ENCODE results near the gene DTX1. TPM values are rescaled to one million over a fixed set of nuclear protein-coding genes. Genes with fewer than 3 reads are reported as not detected.

The DTX1 gene
- total and polyA plus RNA-seq, 2 of the 13 experiments (the other 11 are each of a cell fraction or from before 2014, with no cell fraction given) = not detected

DNA sequence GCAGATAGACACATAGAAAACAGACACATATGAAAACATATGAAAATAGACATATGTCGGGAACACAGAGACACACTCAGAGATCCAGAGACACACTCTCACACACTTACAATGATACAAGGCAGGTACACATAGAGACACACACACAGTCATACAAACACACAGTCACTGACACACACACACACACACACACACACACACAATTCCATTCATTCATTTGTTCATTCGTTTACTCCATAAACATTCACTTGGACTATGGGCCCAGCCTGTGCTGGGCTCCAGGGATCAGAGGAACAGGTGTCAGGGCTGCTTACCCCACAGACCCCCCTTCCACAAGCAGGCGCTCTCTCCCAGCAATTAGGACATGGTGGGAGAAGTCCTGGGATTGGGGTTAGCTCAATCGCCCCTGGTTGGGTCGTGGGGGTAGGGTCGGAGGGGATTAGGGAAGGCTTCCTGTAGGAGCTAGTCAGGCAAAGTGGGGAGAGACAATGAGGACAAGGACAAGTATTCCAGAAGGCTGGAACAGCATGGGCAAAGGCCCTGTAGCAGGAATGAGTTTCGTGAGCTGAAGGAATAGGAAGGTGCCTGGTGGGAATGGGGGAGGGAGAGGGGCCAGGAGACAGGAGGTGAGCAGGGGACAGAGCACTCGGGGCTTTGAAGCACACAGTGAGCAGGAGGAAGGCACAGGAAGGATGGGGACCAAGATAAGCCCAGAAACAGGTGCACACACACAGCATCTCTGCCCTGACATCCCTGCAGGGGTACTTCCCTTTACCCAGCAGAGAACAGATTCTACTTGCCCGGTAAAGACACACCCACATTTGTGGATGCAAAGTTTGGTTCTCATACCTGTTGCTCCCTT, 72.5 kb downstream of the DTX1 start:
- H2AFZ ChIP-seq (ENCODE audit: low read length) = no peak overlapping the region
- no peaks in the 10 kb centered on the region for H3K79me2 ChIP-seq (ENCODE audit: insufficient read depth, low read length)
- no peaks in the 10 kb centered on the region for H3K9me3 ChIP-seq (ENCODE audit: low read length)
- no peaks in the 10 kb centered on the region for H3K36me3 ChIP-seq (replicated peaks in 1 of 2; ENCODE audit: control insufficient read depth in 1 of 2, insufficient read depth in 2 of 2, low read length in 2 of 2)
- peaks cover 2 to 7% of the 10 kb centered on the region in 2 experiments; a peak in 1 of 5 replicates for H3K27me3 ChIP-seq (ENCODE audit: control insufficient read depth in 1 of 2, insufficient read depth in 2 of 2, low read length in 2 of 2)
- no peak for DNase-seq (ENCODE audit: low spot score)
- no peak overlapping the region for H3K4me3 ChIP-seq (replicated peaks in 1 of 3; ENCODE audit: insufficient read depth in 1 of 3, low read depth in 2 of 3, low read length in 3 of 3)
- no peak for FAIRE-seq
- H3K4me2 ChIP-seq (ENCODE audit: low read depth, low read length) = no peak overlapping the region
- CTCF ChIA-PET (ENCODE audit: low intra/inter-chr PET ratio, low total read pairs) = no interaction called here
- intact Hi-C loops (cut with micrococcal nuclease; ENCODE audit: unreplicated experiment) (no loop called here), in situ Hi-C loops (cut with HindIII; ENCODE audit: extremely low pct_ligation_motif_present, low pct_unique_long_range_greater_than_20kb) (no loop called here)
- TF ChIP-seq, protein P1, sequence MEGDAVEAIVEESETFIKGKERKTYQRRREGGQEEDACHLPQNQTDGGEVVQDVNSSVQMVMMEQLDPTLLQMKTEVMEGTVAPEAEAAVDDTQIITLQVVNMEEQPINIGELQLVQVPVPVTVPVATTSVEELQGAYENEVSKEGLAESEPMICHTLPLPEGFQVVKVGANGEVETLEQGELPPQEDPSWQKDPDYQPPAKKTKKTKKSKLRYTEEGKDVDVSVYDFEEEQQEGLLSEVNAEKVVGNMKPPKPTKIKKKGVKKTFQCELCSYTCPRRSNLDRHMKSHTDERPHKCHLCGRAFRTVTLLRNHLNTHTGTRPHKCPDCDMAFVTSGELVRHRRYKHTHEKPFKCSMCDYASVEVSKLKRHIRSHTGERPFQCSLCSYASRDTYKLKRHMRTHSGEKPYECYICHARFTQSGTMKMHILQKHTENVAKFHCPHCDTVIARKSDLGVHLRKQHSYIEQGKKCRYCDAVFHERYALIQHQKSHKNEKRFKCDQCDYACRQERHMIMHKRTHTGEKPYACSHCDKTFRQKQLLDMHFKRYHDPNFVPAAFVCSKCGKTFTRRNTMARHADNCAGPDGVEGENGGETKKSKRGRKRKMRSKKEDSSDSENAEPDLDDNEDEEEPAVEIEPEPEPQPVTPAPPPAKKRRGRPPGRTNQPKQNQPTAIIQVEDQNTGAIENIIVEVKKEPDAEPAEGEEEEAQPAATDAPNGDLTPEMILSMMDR (CRISPR knock-in tag; IDR thresholded peaks at IDR 0.05) = peak; percentile 18; the same call in 1 of the 2 replicates
- TF ChIP-seq, protein P2, sequence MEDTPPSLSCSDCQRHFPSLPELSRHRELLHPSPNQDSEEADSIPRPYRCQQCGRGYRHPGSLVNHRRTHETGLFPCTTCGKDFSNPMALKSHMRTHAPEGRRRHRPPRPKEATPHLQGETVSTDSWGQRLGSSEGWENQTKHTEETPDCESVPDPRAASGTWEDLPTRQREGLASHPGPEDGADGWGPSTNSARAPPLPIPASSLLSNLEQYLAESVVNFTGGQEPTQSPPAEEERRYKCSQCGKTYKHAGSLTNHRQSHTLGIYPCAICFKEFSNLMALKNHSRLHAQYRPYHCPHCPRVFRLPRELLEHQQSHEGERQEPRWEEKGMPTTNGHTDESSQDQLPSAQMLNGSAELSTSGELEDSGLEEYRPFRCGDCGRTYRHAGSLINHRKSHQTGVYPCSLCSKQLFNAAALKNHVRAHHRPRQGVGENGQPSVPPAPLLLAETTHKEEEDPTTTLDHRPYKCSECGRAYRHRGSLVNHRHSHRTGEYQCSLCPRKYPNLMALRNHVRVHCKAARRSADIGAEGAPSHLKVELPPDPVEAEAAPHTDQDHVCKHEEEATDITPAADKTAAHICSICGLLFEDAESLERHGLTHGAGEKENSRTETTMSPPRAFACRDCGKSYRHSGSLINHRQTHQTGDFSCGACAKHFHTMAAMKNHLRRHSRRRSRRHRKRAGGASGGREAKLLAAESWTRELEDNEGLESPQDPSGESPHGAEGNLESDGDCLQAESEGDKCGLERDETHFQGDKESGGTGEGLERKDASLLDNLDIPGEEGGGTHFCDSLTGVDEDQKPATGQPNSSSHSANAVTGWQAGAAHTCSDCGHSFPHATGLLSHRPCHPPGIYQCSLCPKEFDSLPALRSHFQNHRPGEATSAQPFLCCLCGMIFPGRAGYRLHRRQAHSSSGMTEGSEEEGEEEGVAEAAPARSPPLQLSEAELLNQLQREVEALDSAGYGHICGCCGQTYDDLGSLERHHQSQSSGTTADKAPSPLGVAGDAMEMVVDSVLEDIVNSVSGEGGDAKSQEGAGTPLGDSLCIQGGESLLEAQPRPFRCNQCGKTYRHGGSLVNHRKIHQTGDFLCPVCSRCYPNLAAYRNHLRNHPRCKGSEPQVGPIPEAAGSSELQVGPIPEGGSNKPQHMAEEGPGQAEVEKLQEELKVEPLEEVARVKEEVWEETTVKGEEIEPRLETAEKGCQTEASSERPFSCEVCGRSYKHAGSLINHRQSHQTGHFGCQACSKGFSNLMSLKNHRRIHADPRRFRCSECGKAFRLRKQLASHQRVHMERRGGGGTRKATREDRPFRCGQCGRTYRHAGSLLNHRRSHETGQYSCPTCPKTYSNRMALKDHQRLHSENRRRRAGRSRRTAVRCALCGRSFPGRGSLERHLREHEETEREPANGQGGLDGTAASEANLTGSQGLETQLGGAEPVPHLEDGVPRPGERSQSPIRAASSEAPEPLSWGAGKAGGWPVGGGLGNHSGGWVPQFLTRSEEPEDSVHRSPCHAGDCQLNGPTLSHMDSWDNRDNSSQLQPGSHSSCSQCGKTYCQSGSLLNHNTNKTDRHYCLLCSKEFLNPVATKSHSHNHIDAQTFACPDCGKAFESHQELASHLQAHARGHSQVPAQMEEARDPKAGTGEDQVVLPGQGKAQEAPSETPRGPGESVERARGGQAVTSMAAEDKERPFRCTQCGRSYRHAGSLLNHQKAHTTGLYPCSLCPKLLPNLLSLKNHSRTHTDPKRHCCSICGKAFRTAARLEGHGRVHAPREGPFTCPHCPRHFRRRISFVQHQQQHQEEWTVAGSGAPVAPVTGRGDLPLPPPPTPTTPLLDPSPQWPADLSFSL (CRISPR knock-in tag; IDR thresholded peaks at IDR 0.05) = peak; percentile 80; the same call in 1 of the 2 replicates
- TF ChIP-seq, protein P3, sequence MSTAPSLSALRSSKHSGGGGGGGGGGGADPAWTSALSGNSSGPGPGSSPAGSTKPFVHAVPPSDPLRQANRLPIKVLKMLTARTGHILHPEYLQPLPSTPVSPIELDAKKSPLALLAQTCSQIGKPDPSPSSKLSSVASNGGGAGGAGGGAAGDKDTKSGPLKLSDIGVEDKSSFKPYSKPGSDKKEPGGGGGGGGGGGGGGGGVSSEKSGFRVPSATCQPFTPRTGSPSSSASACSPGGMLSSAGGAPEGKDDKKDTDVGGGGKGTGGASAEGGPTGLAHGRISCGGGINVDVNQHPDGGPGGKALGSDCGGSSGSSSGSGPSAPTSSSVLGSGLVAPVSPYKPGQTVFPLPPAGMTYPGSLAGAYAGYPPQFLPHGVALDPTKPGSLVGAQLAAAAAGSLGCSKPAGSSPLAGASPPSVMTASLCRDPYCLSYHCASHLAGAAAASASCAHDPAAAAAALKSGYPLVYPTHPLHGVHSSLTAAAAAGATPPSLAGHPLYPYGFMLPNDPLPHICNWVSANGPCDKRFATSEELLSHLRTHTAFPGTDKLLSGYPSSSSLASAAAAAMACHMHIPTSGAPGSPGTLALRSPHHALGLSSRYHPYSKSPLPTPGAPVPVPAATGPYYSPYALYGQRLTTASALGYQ (CRISPR knock-in tag; IDR thresholded peaks at IDR 0.05) = no peak
- TF ChIP-seq ZNF24 (IDR thresholded peaks at IDR 0.05) = peak; percentile 92
- 11% methylated on average over 9 of the region's 9 CpGs for WGBS (ENCODE audit: low lambda C conversion rate)
- no peak overlapping the region for H3K9ac ChIP-seq (ENCODE audit: insufficient read depth, low read depth, low read length)
- peak; percentile 36; the same call in 2 of the 3 replicates for ATAC-seq
- H3K27ac ChIP-seq (ENCODE audit: extremely low read length, insufficient read depth, low read length) = no peak overlapping the region
- H4K20me1 ChIP-seq (ENCODE audit: insufficient read depth, low read length) = no peaks in the 10 kb centered on the region
- no peaks in the 10 kb centered on the region for H3K4me1 ChIP-seq (ENCODE audit: insufficient read depth, low read length)
- BruUV-seq (replicated peaks) = no TSS peak
- POLR2A ChIA-PET = no interaction called here

Measured in HepG2 (cell line).